ENCODE measurements around the gene ANKRD24.
"Not testable (repeated sequence)": the region's sequence is repeated elsewhere in the genome, so short reads cannot be mapped to it uniquely, and the experiment has no call there.

The ANKRD24 gene

DNA sequence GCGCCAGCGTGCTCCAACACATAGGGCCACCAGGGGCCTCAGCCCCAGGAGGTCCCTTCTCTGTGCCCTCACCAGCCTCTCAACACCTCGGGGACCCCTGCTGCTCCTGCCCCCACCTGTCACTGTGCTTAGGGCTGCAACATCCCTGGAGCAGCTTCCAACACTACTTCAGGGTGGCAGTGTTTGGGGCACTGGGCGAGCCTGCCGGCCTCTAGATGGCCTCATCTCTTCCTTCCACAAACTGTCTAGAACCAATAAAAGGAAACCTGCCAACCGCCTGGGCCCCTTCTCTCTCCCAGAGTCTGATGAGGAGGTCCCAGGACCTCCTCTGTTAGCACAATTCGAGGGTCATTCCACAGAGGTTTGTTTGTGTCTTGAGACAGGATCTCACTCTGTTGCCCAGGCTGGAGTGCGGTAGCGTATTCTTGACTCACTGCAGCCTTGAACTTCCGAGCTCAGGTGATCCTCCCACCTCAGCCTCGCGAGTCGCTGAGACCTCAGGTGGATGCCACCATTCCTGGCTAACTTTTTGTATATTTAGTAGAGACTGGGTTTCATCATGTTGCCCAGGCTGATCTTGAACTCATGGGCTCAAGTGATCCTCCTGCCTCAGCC, 86.4 kb downstream of the ANKRD24 start:
- no peak overlapping the region for H3K4me3 ChIP-seq (ENCODE audit: insufficient read depth, low read length, poor library complexity, severe bottlenecking)
- no peaks in the 10 kb centered on the region for H3F3A ChIP-seq (ENCODE audit: insufficient read depth)
- no peak overlapping the region for H3K9ac ChIP-seq (ENCODE audit: low read length)
- TF ChIP-seq, protein P1, sequence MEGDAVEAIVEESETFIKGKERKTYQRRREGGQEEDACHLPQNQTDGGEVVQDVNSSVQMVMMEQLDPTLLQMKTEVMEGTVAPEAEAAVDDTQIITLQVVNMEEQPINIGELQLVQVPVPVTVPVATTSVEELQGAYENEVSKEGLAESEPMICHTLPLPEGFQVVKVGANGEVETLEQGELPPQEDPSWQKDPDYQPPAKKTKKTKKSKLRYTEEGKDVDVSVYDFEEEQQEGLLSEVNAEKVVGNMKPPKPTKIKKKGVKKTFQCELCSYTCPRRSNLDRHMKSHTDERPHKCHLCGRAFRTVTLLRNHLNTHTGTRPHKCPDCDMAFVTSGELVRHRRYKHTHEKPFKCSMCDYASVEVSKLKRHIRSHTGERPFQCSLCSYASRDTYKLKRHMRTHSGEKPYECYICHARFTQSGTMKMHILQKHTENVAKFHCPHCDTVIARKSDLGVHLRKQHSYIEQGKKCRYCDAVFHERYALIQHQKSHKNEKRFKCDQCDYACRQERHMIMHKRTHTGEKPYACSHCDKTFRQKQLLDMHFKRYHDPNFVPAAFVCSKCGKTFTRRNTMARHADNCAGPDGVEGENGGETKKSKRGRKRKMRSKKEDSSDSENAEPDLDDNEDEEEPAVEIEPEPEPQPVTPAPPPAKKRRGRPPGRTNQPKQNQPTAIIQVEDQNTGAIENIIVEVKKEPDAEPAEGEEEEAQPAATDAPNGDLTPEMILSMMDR (IDR thresholded peaks at IDR 0.05; ENCODE audit: insufficient read depth, low read length, poor library complexity, severe bottlenecking) = no peak
- no peak for TF ChIP-seq EZH2phosphoT487 (conservative IDR thresholded peaks at IDR 0.05; ENCODE audit: low read length)
- no peaks in the 10 kb centered on the region for H4K20me1 ChIP-seq (ENCODE audit: low read depth, low read length)
- H3K9me3 ChIP-seq (ENCODE audit: insufficient read depth, low read length) = no peaks in the 10 kb centered on the region
- no peaks in the 10 kb centered on the region for H3K9me2 ChIP-seq (replicated peaks; ENCODE audit: insufficient read depth, low read length)
- no peaks in the 10 kb centered on the region for H3K79me2 ChIP-seq (ENCODE audit: insufficient read depth, low read length)
- H2AFZ ChIP-seq (ENCODE audit: low read depth, low read length, severe bottlenecking) = no peak overlapping the region
- no peak overlapping the region for H3K27ac ChIP-seq (ENCODE audit: low read depth, low read length)
- H3K4me2 ChIP-seq (ENCODE audit: low read depth, low read length, poor library complexity, severe bottlenecking) = no peak overlapping the region
- no peaks in the 10 kb centered on the region; the same call in 1 of the 2 replicates for H3K36me3 ChIP-seq (ENCODE audit: low read length)
- no peaks in the 10 kb centered on the region for H3K27me3 ChIP-seq (ENCODE audit: low read length)

DNA sequence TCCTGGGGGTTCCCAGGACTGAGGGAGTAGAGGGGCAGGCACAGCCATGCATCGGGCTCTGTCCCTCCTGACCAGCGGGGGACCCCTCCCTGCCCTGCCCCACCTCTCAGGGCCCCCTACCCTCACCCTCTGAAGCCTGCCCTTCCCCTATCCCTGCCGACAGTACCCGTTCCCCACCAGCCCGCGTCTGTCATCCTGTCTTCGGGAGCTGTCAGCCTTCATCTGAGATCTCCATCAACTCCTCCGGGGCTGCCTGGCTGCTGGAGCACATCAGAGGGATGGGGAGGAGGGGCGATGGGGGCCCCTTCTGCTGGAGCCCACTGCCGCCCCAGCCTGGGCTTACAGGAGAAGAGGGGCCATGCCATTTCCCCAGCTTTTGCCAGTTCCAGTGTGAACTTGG, 90.4 kb downstream of the ANKRD24 start:
- Histone ChIP-seq H3K9me3 (ENCODE audit: insufficient read depth, low read length) (no peaks in the 10 kb centered on the region), H3K9me2 (replicated peaks; ENCODE audit: insufficient read depth, low read length) (no peaks in the 10 kb centered on the region), H3K79me2 (ENCODE audit: insufficient read depth, low read length) (no peaks in the 10 kb centered on the region), H3K27ac (ENCODE audit: low read depth, low read length) (no peak overlapping the region), H3K4me3 (ENCODE audit: insufficient read depth, low read length, poor library complexity, severe bottlenecking) (no peak overlapping the region), H3K27me3 (ENCODE audit: low read length) (no peaks in the 10 kb centered on the region), H2AFZ (ENCODE audit: low read depth, low read length, severe bottlenecking) (no peak overlapping the region), H4K20me1 (ENCODE audit: low read depth, low read length) (no peaks in the 10 kb centered on the region), H3K4me2 (ENCODE audit: low read depth, low read length, poor library complexity, severe bottlenecking) (no peak overlapping the region), H3F3A (ENCODE audit: insufficient read depth) (no peaks in the 10 kb centered on the region), H3K36me3 (ENCODE audit: low read length) (no peaks in the 10 kb centered on the region; the same call in 1 of the 2 replicates), H3K9ac (ENCODE audit: low read length) (no peak overlapping the region)
- TF ChIP-seq EZH2phosphoT487 (conservative IDR thresholded peaks at IDR 0.05; ENCODE audit: low read length) = no peak
- TF ChIP-seq, protein P1 (IDR thresholded peaks at IDR 0.05; ENCODE audit: insufficient read depth, low read length, poor library complexity, severe bottlenecking) = no peak

DNA sequence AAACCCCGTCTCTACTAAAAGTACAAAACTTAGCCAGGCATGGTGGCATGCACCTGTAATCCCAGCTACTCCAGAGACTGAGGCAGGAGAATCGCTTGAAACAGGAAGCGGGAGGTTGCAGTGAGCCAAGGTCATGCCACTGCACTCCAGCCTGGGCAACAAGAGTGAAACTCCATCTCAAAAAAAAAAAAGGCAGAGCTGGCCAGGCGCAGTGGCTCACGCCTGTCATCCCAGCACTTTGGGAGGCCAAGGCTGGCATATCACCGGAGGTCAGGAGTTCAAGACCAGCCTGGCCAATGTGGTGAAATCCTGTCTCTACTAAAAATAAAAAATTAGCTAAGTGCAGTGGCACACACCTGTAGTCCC, 91.8 kb downstream of the ANKRD24 start:
- not testable (repeated sequence) for H3K9ac ChIP-seq (ENCODE audit: low read length); H3K27ac ChIP-seq (ENCODE audit: low read depth, low read length); H4K20me1 ChIP-seq (ENCODE audit: low read depth, low read length); H3K36me3 ChIP-seq (ENCODE audit: low read length); H3K9me2 ChIP-seq (replicated peaks; ENCODE audit: insufficient read depth, low read length); H3K79me2 ChIP-seq (ENCODE audit: insufficient read depth, low read length); H3K9me3 ChIP-seq (ENCODE audit: insufficient read depth, low read length); H3K4me2 ChIP-seq (ENCODE audit: low read depth, low read length, poor library complexity, severe bottlenecking); H3F3A ChIP-seq (ENCODE audit: insufficient read depth); H3K4me3 ChIP-seq (ENCODE audit: insufficient read depth, low read length, poor library complexity, severe bottlenecking); H3K27me3 ChIP-seq (ENCODE audit: low read length); H2AFZ ChIP-seq (ENCODE audit: low read depth, low read length, severe bottlenecking)
